NCI-H748 (cell line): ENCODE results near the gene MAD2L2.

Experiments used
- DNase-seq: peaks from one replicate; lab custom pipeline; 2025; ENCODE audit not compliant: unreplicated experiment; lab: John Stamatoyannopoulos, UW

The MAD2L2 gene

DNA sequence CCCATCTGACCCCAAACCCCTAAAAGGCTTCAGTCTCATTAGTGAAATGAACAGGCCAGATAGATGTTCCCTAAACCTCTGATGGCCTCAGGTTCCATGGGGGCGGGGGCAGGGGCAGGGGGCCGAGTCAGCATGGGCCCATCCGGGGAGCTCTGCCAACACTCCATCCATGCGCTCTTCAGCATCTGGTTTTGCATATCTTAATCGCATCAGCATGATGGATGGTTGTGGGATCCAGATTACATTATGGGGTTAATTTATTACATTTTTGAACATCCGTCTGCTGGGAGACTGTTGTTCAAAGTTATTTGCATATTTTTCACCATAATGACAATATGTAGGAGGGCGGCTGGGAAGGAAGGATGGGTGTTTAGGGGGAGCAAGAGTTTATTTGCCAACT lies 3.1 kb upstream of the MAD2L2 start:
- no peak for DNase-seq

DNA sequence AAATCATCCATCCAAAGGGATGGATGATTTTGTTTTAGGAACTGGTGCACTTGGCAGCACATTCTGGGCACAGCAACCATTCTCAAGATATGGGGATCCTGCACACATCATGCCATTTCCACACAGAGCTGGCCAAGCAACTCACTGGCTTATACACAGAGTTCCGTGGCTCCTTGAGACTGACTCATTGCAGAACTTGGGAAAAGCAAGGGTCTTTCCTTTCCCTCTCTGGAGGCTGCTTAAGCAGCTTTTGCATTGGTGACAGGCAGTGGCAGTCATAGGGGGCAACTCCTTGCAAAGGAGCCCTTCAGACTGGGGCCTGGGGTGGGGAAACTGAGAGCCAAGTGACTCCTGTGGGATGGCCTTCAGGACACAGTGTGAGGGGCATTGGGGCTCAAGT lies 1.9 kb upstream of the MAD2L2 start:
- DNase-seq = no peak

DNA sequence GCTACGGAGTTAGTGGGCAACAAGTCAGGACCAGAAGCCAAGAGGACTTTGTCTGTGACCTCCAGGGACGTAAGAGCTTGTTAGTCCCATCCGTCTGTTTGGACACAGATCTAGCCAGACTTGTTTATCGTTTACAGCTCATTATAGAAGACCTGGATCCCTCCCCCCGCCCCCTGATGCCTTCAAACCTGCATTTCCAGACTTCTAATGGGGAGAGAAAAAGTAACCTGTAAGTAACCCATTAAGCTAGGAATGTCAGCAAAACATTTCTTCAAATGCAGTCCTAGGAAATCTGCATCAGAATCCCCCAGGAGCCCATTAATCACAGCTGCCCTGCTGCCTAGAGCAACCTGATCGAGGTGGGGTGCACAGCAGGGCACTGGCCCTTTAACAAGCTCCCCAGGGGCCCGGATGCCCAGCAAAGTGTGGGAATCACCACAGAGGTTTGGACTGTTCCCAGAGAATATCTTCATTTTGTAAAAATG lies 1.4 kb upstream of the MAD2L2 start:
- no peak for DNase-seq

DNA sequence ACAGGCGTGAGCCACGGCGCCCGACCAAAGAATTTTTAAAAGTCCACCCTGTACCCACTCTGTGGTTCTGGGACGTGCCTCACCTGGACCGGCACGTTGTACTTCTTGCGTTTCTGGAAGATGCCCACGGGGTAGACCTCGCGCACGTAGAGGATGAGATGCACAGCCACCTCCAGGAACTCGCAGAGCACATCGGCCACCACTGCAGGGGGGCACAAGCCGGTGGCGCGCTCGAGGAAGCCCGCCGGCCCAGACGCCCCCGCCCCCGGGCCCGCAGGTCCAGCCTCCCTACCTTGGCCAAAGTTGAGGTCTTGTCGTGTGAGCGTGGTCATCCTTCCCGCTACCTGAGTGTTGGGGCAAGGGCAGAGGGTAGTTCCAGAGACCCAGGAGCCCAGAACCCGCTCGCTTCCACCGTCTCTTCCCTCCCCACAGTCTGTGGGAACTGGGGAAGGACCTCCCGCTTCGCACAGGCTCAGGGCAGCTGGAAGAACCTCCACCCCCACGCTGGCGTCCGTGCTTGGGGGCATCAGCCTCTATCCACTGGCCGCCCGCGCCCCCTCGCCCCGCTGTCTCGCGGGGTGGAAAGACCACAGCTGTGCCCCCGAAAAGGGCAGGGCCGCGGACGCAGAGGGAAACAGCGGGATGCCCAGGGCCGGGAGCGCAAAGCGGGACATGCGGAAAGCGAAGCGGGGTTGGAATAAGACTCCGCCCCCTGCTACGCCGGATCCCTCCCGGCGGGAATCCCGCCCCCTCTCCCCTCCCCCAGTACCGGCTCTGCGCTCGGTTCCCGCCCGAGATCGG lies 478 bp downstream of the MAD2L2 start:
- DNase-seq = peak; percentile 59

DNA sequence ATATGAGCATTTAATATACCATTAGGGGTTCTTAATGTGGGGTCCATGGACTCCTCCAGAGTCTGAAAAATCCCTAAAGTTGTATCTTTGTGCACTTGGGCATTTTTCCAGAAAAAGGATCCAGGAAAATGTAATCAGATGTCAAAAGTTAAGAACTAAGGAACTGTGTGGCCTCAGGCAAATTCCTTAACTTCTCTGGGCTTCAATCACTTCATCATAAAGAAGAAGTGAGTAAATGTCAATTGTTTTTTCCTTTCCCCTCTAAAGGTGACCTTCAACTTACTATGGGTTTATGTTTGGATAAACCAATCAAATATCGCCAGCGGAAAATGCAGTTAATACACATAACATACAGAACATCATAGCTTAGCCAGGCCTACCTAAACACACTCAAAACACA lies 2.5 kb downstream of the MAD2L2 start:
- no peak for DNase-seq

GRCh38 chr1:11676386-11677103 lies 4.4 kb downstream of the MAD2L2 start:
- no peak for DNase-seq

- no peak for DNase-seq
These were observed 5.6 kb downstream of the MAD2L2 start for GRCh38 chr1:11675325-11675724.

- no peak for DNase-seq
These were observed 6.5 kb downstream of the MAD2L2 start for GRCh38 chr1:11674488-11674887.

GRCh38 chr1:11673089-11673769 lies 7.7 kb downstream of the MAD2L2 start:
- no peak for DNase-seq

GRCh38 chr1:11671544-11672286 lies 9.2 kb downstream of the MAD2L2 start:
- no peak for DNase-seq

DNA sequence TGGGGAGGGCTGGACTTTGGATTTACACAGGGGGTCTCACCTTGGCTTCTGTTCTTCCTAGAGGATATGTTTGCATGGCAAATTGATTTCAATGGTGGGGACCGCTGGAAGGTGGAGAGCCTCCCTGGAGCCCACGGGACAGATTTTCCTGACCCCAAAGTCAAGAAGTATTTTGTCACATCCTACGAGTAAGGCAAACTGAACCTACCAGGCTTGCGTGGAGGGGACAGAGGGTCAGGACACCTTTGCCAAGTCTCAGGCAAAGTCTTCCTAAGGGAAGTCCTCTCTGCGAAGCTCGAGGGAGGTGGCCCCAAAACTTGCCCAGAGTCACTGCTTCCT lies 9.8 kb downstream of the MAD2L2 start:
- DNase-seq = no peak

DNA sequence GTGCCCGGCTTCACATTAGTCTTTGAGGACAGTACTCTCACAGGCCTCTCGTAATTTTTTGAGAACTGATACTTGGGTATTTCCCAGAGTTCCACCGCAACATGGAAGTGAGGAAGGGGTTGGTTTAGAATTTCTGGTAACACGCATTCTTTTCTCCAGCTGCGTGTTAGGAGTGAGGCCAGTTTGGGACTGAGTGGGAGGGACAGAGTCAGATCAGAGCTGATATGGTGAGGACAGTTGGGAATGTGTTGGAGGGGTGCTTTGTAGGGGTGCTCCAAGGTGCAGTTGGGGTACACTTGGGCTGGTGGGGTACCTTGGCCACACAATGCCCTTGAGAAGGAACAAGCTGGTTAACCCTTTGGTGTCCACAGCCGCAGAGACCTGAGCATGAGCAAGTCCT lies 10.2 kb downstream of the MAD2L2 start:
- DNase-seq = no peak

GRCh38 chr1:11668516-11668915 lies 12.4 kb downstream of the MAD2L2 start:
- no peak for DNase-seq

DNA sequence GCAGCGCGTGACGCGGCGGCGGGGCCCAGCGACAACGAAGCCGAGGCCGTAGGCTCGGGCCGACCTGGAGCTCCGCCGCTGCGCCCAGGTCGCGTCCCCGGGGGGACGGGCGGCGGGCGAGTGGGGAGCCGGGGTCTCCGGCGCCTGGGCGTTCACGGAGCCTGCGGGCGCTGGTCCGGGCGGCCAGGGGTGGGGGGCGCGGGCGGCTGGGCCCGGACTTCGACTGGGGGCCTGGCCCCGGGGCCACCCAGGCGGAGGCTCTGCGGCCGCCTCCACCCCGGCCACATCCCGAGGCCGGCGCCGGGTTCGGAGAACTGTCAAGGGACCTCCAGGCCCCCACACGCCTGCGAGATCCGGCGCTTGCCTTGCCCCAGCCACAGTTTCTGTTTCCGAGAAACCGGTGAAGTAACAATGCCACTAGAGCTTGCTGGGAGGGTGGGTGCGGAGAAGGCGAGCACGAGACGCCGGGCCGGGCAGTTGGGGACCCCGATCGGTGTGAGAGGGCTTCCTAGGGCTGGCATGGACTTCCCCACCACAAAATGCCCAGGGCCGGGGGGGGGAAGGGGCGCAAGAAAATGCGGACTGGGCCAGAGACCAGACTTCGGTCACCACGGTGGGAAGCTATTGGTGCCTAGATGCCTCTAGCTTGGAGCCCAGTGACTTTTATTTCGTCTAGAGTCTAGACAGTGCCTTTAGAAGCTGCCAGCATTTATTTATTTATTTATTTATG lies 16.4 kb downstream of the MAD2L2 start:
- peak; percentile 30 for DNase-seq

GRCh38 chr1:11661103-11661502 lies 19.8 kb downstream of the MAD2L2 start:
- no peak for DNase-seq

DNA sequence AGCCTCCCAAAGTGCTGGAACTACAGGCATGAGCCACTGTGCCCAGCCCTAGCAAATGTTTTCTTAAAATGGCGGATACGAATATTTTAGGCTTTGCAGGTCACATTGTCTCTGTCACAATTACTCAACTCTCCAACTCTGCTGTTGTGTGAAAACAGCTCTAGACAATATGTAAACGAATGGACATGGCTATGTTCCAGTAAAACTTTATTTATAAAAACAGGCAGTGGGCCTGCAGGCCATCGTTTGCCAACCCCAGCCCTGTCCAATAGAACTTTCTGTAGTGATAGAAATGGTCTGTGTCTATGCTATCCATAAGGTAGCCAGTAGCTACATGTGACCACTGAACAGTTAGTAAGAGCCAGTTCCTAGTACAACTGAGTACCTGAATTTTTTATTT lies 21.2 kb downstream of the MAD2L2 start:
- no peak for DNase-seq

- no peak for DNase-seq
These were observed 22.4 kb downstream of the MAD2L2 start for GRCh38 chr1:11658542-11658941.

- DNase-seq = no peak
These were observed 23.3 kb downstream of the MAD2L2 start for GRCh38 chr1:11657654-11658053.

DNA sequence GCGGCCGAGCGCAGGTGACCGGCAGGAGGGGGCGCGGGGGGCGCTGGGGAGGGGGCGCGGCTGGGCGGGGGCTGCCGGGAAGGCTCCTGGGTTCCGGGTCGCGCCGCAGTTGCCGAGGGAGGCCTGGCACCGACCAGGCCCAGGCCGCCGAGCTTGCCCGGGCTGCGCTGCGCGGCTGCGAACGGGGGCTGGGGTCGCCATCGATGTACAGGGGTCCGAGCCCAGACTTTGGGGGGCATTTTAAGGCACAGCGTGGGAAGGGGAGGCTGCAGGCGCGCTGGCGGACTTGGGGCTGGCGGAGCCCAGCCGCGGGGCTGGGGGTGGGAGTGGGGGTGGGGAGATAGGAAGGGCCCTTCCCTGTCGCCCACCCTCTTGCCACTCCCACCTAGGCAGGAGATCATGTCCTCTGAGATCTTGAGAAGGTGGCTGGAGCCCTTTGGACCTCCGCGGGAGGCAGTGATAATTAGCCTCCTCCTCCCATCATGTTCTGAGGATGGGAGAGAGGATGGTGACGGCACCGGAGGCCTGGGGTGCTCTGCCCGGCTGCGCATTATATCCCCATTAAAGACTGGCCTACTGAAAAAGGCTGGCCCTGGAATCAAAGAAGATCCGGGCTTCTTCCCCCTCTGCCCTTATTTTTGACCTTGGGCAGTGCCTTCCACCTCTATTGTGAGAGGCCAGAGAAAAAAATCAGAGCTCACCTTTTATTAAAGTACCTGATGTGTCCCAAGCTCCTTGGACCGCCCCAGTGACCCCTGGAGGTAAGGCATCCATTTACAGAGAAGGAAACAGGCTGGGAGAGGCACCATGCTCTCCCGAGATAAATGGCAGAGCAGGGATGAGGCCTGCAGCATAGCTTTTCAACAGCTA lies 25.8 kb downstream of the MAD2L2 start:
- DNase-seq = no peak
